Thyroid gland (tissue), 4 donors: ENCODE data around the gene BAG2.

Source experiments
- CTCF ChIP-seq, 6 experiments: fragments of 200-600 bp in 3 of 6; fragments of 450-650 bp in 3 of 6; sonication (generic) in 3 of 6; IDR thresholded peaks; one replicate each; pipeline ENCODE4 v1.5.1; 2016 to 2019; ENCODE audit warnings: antibody characterized with exemption in 6 of 6, mild to moderate bottlenecking in 2 of 6, inconsistent platforms in 1 of 6, moderate library complexity in 1 of 6
- POLR2A ChIP-seq, 2 donors: fragments of 450-650 bp; IDR thresholded peaks; one replicate each; pipeline ENCODE4 v1.6.1; 2017; ENCODE audit warnings: antibody characterized with exemption in 2 of 2, mild to moderate bottlenecking in 2 of 2, moderate library complexity in 1 of 2

DNA sequence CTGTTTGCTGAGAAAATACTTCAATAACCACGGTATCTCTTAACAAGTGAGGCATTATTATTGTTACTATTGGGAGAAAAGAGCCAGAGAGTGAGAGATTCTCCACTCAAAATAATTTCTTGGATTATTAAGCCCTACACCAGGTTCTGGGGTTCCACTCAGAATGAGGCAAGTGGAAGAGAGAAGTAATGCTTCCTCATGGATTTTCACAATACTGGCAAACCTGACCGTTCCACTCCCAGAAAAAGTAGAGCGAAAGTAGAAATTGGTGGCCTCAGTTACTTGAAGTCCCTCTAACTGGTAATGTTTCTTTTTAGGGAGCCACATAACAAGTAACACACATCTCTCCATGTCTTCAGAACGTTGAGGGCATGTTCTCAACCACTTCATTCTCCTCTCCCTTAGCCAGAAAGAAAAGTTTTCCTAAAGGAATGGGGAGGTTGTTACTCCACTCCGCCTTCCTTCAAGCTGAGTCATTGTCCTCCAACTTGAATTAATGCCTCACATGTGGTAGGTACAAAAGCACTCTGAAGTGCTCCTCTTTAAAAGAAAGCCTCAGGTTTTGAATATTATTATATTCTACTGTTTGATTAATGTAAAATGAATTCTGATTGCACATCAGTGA, 1.9 kb downstream of the BAG2 start:
- TF ChIP-seq CTCF (IDR thresholded peaks at IDR 0.05) (no peak), POLR2A (IDR thresholded peaks at IDR 0.05) (no peak)
